ENCODE results near the gene MRPL28.

DNA sequence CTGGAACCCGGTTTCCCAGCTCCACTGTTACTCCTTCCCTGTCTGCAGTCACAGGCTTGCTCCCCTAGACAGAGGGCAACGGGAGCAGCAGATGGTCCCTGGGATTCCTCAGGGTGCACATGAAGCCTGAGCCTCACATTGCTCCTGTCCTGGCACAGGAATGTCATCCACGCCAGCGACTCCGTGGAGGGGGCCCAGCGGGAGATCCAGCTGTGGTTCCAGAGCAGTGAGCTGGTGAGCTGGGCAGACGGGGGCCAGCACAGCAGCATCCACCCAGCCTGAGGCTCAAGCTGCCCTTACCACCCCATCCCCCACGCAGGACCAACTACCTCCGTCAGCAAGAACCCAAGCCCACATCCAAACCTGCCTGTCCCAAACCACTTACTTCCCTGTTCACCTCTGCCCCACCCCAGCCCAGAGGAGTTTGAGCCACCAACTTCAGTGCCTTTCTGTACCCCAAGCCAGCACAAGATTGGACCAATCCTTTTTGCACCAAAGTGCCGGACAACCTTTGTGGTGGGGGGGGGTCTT is 29.8 kb upstream of the MRPL28 start:
- TF ChIP-seq POLR2AphosphoS5 (IDR thresholded peaks at IDR 0.05) (no peak), POLR2A (IDR thresholded peaks at IDR 0.05) (no peak)
- TF ChIP-seq, protein P1, sequence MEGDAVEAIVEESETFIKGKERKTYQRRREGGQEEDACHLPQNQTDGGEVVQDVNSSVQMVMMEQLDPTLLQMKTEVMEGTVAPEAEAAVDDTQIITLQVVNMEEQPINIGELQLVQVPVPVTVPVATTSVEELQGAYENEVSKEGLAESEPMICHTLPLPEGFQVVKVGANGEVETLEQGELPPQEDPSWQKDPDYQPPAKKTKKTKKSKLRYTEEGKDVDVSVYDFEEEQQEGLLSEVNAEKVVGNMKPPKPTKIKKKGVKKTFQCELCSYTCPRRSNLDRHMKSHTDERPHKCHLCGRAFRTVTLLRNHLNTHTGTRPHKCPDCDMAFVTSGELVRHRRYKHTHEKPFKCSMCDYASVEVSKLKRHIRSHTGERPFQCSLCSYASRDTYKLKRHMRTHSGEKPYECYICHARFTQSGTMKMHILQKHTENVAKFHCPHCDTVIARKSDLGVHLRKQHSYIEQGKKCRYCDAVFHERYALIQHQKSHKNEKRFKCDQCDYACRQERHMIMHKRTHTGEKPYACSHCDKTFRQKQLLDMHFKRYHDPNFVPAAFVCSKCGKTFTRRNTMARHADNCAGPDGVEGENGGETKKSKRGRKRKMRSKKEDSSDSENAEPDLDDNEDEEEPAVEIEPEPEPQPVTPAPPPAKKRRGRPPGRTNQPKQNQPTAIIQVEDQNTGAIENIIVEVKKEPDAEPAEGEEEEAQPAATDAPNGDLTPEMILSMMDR (IDR thresholded peaks at IDR 0.05), result no peak
